ENCODE data around the gene SETBP1. TPM values are rescaled to one million over a fixed set of nuclear protein-coding genes. Genes with fewer than 3 reads are reported as not detected.

Gene SETBP1
- total and polyA plus RNA-seq, 9 of the 15 experiments (the other 6 are each of a cell fraction or from before 2014, with no cell fraction given), result under 0.01 to 0.13 (median 0.04) TPM

DNA sequence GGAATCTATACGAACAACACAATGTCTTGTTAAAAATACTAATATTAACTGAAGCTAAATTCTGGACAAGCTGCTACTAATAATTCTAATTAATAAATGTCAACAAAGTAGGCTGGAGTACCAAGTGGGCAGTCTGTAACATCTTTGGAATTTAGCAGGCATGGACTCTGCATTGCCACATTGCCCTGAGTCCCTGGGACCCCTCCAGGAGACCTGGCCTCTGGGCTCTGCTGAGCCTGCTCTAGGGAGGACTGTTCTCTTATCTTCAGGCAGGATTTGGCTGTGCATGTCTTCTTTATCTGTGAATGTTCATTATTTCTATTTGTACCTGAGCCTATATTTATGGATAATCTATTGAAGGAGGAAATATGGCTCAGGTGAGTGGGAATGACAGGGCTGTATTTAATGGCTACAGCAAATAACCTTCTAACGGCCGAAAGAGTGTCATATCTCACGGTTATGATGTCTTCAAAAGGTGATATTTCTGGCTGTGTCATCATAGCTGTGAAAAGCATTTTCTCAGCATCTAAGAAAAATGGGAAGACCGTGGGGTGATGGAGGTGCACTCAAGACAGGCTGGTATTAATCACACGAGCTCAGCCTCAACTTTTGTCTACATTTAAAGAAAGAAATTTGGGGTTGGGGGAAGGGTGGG lies 28.6 kb upstream of the SETBP1 start (continued):
- no peak for TF ChIP-seq EHMT2 (IDR thresholded peaks at IDR 0.05)
- TF ChIP-seq SRSF3 (IDR thresholded peaks at IDR 0.05; ENCODE audit: insufficient read depth, low read length), result no peak
- TF ChIP-seq BCOR (IDR thresholded peaks at IDR 0.05), result no peak

DNA sequence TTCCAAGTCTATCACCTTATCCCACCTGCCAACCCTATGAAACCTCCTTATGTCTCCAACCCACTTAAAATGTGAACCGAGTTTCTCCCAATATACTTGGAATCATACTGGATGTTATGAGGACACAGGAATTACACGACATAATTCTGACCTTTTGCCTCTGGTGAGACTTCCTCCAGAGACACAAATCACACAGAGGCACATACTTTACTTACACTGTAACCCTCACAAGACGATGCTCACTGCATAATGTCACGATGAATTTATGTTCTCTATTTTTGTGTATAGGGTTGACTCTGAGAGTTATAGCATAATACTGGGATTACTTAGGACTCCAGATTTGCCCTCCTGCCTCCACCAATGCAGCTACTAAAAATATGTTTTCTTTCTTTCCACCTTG lies 28.0 kb upstream of the SETBP1 start:
- no peak for FAIRE-seq
- no peaks in the 10 kb centered on the region for H3K36me3 ChIP-seq (ENCODE audit: control insufficient read depth, insufficient read depth, low read length)
- no peak overlapping the region for H3K27ac ChIP-seq (ENCODE audit: extremely low read depth, low read depth, low read length)
- 20% methylated on average over 3 of the region's 4 CpGs for WGBS (ENCODE audit: insufficient coverage, low coverage, missing lambda C conversion rate)
- H3K4me1 ChIP-seq (replicated peaks in 1 of 2; ENCODE audit: control insufficient read depth in 2 of 2, insufficient read depth in 2 of 2, low read length in 2 of 2), result peaks cover 0 to 14% of the 10 kb centered on the region in 2 experiments; a peak in 3 of 5 replicates
- no peak for TF ChIP-seq ZNF133 (CRISPR knock-in tag; IDR thresholded peaks at IDR 0.05)
- TF ChIP-seq, protein P1, sequence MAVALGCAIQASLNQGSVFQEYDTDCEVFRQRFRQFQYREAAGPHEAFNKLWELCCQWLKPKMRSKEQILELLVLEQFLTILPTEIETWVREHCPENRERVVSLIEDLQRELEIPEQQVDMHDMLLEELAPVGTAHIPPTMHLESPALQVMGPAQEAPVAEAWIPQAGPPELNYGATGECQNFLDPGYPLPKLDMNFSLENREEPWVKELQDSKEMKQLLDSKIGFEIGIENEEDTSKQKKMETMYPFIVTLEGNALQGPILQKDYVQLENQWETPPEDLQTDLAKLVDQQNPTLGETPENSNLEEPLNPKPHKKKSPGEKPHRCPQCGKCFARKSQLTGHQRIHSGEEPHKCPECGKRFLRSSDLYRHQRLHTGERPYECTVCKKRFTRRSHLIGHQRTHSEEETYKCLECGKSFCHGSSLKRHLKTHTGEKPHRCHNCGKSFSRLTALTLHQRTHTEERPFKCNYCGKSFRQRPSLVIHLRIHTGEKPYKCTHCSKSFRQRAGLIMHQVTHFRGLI (CRISPR knock-in tag; IDR thresholded peaks at IDR 0.05), result no peak
- TF ChIP-seq, protein P2, sequence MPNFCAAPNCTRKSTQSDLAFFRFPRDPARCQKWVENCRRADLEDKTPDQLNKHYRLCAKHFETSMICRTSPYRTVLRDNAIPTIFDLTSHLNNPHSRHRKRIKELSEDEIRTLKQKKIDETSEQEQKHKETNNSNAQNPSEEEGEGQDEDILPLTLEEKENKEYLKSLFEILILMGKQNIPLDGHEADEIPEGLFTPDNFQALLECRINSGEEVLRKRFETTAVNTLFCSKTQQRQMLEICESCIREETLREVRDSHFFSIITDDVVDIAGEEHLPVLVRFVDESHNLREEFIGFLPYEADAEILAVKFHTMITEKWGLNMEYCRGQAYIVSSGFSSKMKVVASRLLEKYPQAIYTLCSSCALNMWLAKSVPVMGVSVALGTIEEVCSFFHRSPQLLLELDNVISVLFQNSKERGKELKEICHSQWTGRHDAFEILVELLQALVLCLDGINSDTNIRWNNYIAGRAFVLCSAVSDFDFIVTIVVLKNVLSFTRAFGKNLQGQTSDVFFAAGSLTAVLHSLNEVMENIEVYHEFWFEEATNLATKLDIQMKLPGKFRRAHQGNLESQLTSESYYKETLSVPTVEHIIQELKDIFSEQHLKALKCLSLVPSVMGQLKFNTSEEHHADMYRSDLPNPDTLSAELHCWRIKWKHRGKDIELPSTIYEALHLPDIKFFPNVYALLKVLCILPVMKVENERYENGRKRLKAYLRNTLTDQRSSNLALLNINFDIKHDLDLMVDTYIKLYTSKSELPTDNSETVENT (CRISPR knock-in tag; IDR thresholded peaks at IDR 0.05), result no peak
- H3K9me3 ChIP-seq (replicated peaks; ENCODE audit: control insufficient read depth, insufficient read depth, low read depth, low read length), result no peaks in the 10 kb centered on the region
- DNase-seq (ENCODE audit: extremely low read depth in 1 of 4, low spot score in 3 of 4), result no peak
- ChIA-PET POLR2A (no interaction called here), CTCF (ENCODE audit: low intra/inter-chr PET ratio) (no interaction called here)
- intact Hi-C loops (cut with micrococcal nuclease), result no loop called here
- in situ Hi-C loops (cut with MboI), result no loop called here
- H3K9me1 ChIP-seq (ENCODE audit: control insufficient read depth, insufficient read depth, low read length), result no peaks in the 10 kb centered on the region
- H2AFZ ChIP-seq (ENCODE audit: low read depth, low read length), result no peak overlapping the region
- no peak overlapping the region for H3K4me3 ChIP-seq
- no peaks in the 10 kb centered on the region for H4K20me1 ChIP-seq (replicated peaks; ENCODE audit: control insufficient read depth, insufficient read depth, low read length)
- BruUV-seq (replicated peaks), result no TSS peak
- no peaks in the 10 kb centered on the region for H3K79me2 ChIP-seq (ENCODE audit: control insufficient read depth, insufficient read depth, low read length)
- H3K9ac ChIP-seq (ENCODE audit: insufficient read depth in 1 of 2, low read depth in 2 of 2, low read length in 2 of 2), result no peak overlapping the region
- H3K4me2 ChIP-seq (ENCODE audit: insufficient read depth, low read length), result no peak overlapping the region
- no peak for ATAC-seq
- no peaks in the 10 kb centered on the region for H3K27me3 ChIP-seq (ENCODE audit: control insufficient read depth in 2 of 2, insufficient read depth in 2 of 2, low read length in 2 of 2)
